Breast epithelium (tissue), 3 donors: ENCODE measurements around the gene CAPN15.

Experiments used
- POLR2A ChIP-seq: fragments of 450-650 bp; IDR thresholded peaks from one replicate; pipeline ENCODE4 v1.6.1; 2016; ENCODE audit warnings: antibody characterized with exemption, mild to moderate bottlenecking, moderate library complexity
- POLR2AphosphoS5 ChIP-seq, 3 donors: sonication (generic); formaldehyde crosslinking; IDR thresholded peaks; one replicate each; pipeline ENCODE4 v1.6.1; 2017; ENCODE audit warnings: antibody characterized with exemption in 3 of 3

- TF ChIP-seq POLR2A, result no peak
- peak; percentile 15 to 89 (median 81) for TF ChIP-seq POLR2AphosphoS5 (IDR thresholded peaks at IDR 0.05)
These were observed 62.2 kb downstream of the CAPN15 start, which contains the start of gene RAB40C for GRCh38 chr16:589658-590187.
